ENCODE results near the gene MAD2L1BP.

- no peak for TF ChIP-seq CTCF (IDR thresholded peaks at IDR 0.05)
- TF ChIP-seq POLR2A (IDR thresholded peaks at IDR 0.05): no peak
These were observed 9.4 kb downstream of the MAD2L1BP start, which contains the start of gene RSPH9 for GRCh38 chr6:43644940-43645612.
